OCI-LY1 (cell line): ENCODE measurements around the gene PECR.

Source experiments
- H2AFZ ChIP-seq: fragments of 200-600 bp; sonication (generic), shearing (Covaris generic); 2 replicates; pipeline ENCODE4 v1.6.0; 2014; ENCODE audit warnings: antibody characterized with exemption, mild to moderate bottlenecking, low read length
- H3F3A ChIP-seq: fragments of 200-600 bp; sonication (generic), shearing (Covaris generic); 2 replicates; pipeline ENCODE4 v1.6.0; 2014; ENCODE audit warnings: mild to moderate bottlenecking, antibody characterized with exemption, low read length, moderate library complexity; ENCODE audit not compliant: insufficient read depth
- H3K27ac ChIP-seq: fragments of 200-600 bp; sonication (generic); 2 replicates; pipeline ENCODE4 v1.5.1; 2014; ENCODE audit warnings: low read length, mixed run types, mild to moderate bottlenecking, low read depth; ENCODE audit not compliant: poor library complexity, severe bottlenecking
- H3K27me3 ChIP-seq: fragments of 200-600 bp; sonication (generic); 2 replicates; pipeline ENCODE4 v1.6.0; 2014; ENCODE audit warnings: antibody characterized with exemption, mild to moderate bottlenecking, low read length, moderate library complexity; ENCODE audit not compliant: insufficient read depth
- H3K36me3 ChIP-seq: fragments of 200-600 bp; sonication (generic); 2 replicates; pipeline ENCODE4 v1.6.1; 2014; ENCODE audit warnings: mild to moderate bottlenecking, antibody characterized with exemption, low read length, moderate library complexity, mixed read lengths; ENCODE audit not compliant: insufficient read depth
- H3K4me1 ChIP-seq: fragments of 200-600 bp; sonication (generic); 2 replicates; pipeline ENCODE4 v1.5.1; 2014; ENCODE audit warnings: mild to moderate bottlenecking, low read length, moderate library complexity; ENCODE audit not compliant: insufficient read depth, severe bottlenecking
- H3K4me2 ChIP-seq: fragments of 200-600 bp; sonication (generic), shearing (Covaris generic); 2 replicates; pipeline ENCODE4 v1.6.1; 2014; ENCODE audit warnings: low read length
- H3K4me3 ChIP-seq: fragments of 200-600 bp; sonication (generic); 2 replicates; pipeline ENCODE4 v1.5.1; 2014; ENCODE audit warnings: low read length, low read depth, mild to moderate bottlenecking, mixed read lengths; ENCODE audit not compliant: poor library complexity, severe bottlenecking
- H3K79me2 ChIP-seq: fragments of 200-600 bp; shearing (Covaris generic); 2 replicates; pipeline ENCODE4 v1.6.1; 2016; ENCODE audit warnings: mixed run types, low read length, mixed read lengths; ENCODE audit not compliant: insufficient read depth
- H3K9ac ChIP-seq: fragments of 200-600 bp; sonication (generic), shearing (Covaris generic); 2 replicates; pipeline ENCODE4 v1.6.1; 2014; ENCODE audit warnings: mild to moderate bottlenecking, low read length, mixed read lengths
- H3K9me2 ChIP-seq: fragments of 200-600 bp; sonication (generic), shearing (Covaris generic); 2 replicates; pipeline ENCODE4 v1.6.1; 2014; ENCODE audit warnings: low read depth, mild to moderate bottlenecking, low read length, mixed read lengths
- H3K9me3 ChIP-seq: fragments of 200-600 bp; shearing (Covaris generic); 2 replicates; pipeline ENCODE4 v1.6.1; 2014; ENCODE audit warnings: low read length, mixed read lengths
- H4K20me1 ChIP-seq: fragments of 200-600 bp; sonication (generic), shearing (Covaris generic); 2 replicates; pipeline ENCODE4 v1.6.0; 2016; ENCODE audit warnings: mild to moderate bottlenecking, low read length; ENCODE audit not compliant: insufficient read depth
- CTCF ChIP-seq: fragments of 200-600 bp; sonication (generic), shearing (Covaris generic); IDR thresholded peaks from 2 replicates; pipeline ENCODE4 v1.5.1; 2017; ENCODE audit warnings: mild to moderate bottlenecking, antibody characterized with exemption, low read length, moderate library complexity, mixed read lengths
- EZH2 ChIP-seq: fragments of 200-600 bp; sonication (generic), shearing (Covaris generic); IDR thresholded peaks from 2 replicates; pipeline ENCODE4 v1.8.0; 2017; ENCODE audit warnings: borderline replicate concordance, mixed run types, mild to moderate bottlenecking, antibody characterized with exemption, low read length, moderate library complexity, mixed read lengths

The PECR gene

GRCh38 chr2:216103213-216103612 lies 21.6 kb upstream of the PECR start:
- H3K9me2 ChIP-seq: no peaks in the 10 kb centered on the region
- H3K4me1 ChIP-seq: peaks cover under 1% of the 10 kb centered on the region
- H3K27me3 ChIP-seq: no peaks in the 10 kb centered on the region; the same call in 1 of the 2 replicates
- no peaks in the 10 kb centered on the region for H3F3A ChIP-seq
- no peak overlapping the region for H3K4me2 ChIP-seq
- no peaks in the 10 kb centered on the region for H3K9me3 ChIP-seq
- H3K36me3 ChIP-seq: no peaks in the 10 kb centered on the region
- TF ChIP-seq EZH2: no peak
- no peak for TF ChIP-seq CTCF
- no peak overlapping the region for H3K9ac ChIP-seq
- H4K20me1 ChIP-seq: no peaks in the 10 kb centered on the region
- no peak overlapping the region for H3K27ac ChIP-seq
- H3K4me3 ChIP-seq: no peak overlapping the region
- no peaks in the 10 kb centered on the region for H3K79me2 ChIP-seq
- H2AFZ ChIP-seq: no peak overlapping the region

GRCh38 chr2:216101109-216101508 lies 19.5 kb upstream of the PECR start:
- H3K4me1 ChIP-seq: no peaks in the 10 kb centered on the region
- H3K27me3 ChIP-seq: no peaks in the 10 kb centered on the region; the same call in 1 of the 2 replicates
- TF ChIP-seq EZH2: no peak
- TF ChIP-seq CTCF: no peak
- H3K9ac ChIP-seq: no peak overlapping the region
- no peak overlapping the region for H2AFZ ChIP-seq
- H3K4me3 ChIP-seq: no peak overlapping the region
- H3K27ac ChIP-seq: no peak overlapping the region
- H3K4me2 ChIP-seq: no peak overlapping the region
- H3K79me2 ChIP-seq: no peaks in the 10 kb centered on the region
- H3K9me3 ChIP-seq: no peaks in the 10 kb centered on the region
- no peaks in the 10 kb centered on the region for H4K20me1 ChIP-seq
- H3K9me2 ChIP-seq: no peaks in the 10 kb centered on the region
- H3F3A ChIP-seq: no peaks in the 10 kb centered on the region
- no peaks in the 10 kb centered on the region for H3K36me3 ChIP-seq

DNA sequence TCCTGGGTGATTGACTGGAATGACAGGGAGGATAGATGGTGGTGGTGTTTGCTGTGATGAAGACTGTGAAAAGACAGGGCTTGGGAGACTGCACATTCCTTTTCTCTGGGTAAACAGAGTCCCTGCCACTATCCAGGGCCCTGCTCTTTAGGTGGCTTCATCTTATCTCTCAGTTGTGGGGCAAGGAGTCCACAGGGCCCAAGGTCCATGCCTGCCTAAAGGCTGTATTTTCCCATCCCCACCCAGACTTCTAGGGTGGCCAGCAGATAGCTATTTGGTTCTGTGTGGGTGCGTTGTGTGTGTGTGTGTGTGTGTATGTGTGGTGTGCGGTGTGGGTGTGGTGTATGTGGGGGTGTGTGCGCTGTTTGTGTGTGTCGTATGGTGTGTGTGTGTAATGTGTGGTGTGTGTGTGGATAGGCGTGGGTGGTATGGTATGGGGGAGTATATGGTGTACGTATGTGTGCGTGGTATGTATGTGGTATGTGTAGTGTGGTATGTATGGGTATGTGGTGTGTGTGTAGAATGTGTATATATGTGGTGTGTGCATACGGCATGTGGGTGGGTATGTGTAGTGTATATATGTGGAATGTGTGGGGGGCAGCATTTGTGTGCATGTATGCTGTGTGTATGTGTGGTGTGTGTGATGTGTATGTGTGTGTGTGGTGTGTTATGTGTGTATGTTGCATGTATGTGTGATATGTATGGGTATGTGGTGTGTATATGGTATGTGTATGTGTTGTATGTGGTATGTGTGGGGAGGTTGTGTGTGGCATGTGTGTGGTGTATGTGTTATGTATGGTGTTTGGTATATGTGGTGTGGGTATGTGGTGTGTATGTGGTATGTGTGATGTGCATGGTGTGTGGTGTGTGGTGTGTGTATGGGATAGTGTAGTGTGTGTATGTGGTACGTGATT lies 17.1 kb upstream of the PECR start:
- H3K4me2 ChIP-seq: no peak overlapping the region
- H4K20me1 ChIP-seq: no peaks in the 10 kb centered on the region
- no peaks in the 10 kb centered on the region for H3K9me3 ChIP-seq
- H3K9ac ChIP-seq: no peak overlapping the region
- H3K9me2 ChIP-seq: no peaks in the 10 kb centered on the region
- TF ChIP-seq CTCF (no peak), EZH2 (no peak)
- H3K4me1 ChIP-seq: no peaks in the 10 kb centered on the region
- H3K79me2 ChIP-seq: no peaks in the 10 kb centered on the region
- H3K27me3 ChIP-seq: no peaks in the 10 kb centered on the region; the same call in 1 of the 2 replicates
- no peaks in the 10 kb centered on the region for H3F3A ChIP-seq
- H3K27ac ChIP-seq: no peak overlapping the region
- no peak overlapping the region for H2AFZ ChIP-seq
- H3K4me3 ChIP-seq: no peak overlapping the region
- no peaks in the 10 kb centered on the region for H3K36me3 ChIP-seq
